ENCODE measurements around the gene DBF4B.

DBF4B gene

DNA sequence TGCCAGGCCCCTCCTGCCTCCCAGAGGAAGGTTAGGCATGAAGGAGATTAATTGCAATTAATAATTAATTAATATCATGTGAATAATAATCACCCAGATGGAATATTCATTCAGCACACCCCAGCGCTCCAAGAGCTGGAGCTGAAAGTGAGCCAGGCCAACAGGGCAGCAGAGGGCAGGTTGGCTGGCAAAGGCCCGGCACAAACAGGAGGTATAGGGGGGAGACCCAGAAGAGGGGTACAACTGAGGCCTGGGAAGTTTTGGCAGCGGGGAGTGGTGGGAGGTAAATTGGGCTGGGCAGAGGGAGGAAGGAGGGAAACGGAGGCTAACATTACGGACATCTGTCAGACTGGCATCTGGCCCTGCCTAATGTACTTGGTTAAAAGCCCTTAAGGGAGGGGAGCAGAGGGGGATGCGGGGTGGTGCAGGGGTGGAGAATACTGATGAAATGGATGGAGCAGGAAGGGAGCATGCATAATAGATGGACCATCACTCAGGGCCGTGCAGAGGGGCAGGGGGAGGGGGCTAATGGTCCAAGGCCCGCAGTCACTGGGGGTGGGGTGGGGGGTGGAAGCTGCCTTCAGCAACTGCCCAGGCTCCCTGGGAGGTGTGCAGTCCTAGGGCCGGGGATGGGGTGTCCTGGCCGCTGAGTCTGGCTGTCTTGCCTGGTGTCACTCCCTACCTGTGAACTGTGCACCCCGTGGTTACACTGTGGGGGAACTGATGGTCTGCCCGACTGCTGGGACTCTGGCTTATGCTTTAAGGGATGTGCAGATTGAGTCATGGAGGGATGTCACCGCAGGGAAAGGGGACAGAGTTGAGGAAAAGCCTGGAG, 52.2 kb downstream of the DBF4B start:
- no peak overlapping the region for H3K4me3 ChIP-seq (ENCODE audit: control insufficient read depth, low read depth, low read length)
- no peak for TF ChIP-seq CTCF (conservative IDR thresholded peaks at IDR 0.05; ENCODE audit: control insufficient read depth, insufficient read depth, low read depth, low read length)
- DNase-seq (ENCODE audit: low read depth), result no peak

DNA sequence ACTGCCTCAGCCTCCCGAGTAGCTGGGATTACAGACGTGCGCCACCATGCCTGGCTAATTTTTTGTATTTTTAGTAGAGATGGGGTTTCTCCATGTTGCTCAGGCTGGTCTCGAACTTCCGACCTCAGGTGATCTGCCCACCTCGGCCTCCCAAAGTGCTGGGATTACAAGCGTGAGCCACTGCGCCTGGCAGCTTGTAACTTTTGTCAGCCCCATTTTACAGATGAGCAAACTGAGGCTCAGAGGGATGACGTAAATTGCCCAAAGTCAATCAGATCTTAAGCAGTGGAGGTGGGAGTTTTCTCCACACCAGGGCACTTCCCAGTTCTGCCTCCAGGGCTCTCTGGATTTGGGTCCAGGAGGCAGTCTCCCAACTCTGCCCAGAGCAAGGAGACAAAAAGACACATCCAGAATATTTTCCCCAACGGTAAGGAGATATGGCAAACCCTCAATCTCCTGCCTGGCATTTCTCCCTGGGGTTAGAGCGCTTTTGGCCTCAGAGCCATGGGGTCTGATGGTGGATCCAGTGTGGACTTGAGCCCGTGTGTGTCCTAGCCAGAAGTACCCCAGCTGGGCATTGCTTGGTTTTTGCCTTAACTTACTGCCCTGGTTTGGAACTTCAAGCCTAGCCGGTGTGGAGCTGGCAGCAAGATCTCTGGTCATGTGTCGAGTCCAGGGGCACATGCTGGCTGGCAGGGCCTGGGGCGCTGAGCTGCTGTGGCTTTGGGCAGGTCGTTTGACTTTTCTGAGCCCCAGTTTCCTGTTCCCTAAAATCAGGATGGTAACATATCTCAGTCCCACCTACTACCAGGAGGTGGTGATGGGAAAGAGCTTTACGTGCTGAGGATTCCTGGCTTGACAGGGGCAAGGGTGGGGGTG, 53.7 kb downstream of the DBF4B start:
- DNase-seq (ENCODE audit: low read depth), result no peak
- no peak for TF ChIP-seq CTCF (conservative IDR thresholded peaks at IDR 0.05; ENCODE audit: control insufficient read depth, insufficient read depth, low read depth, low read length)
- no peak overlapping the region for H3K4me3 ChIP-seq (ENCODE audit: control insufficient read depth, low read depth, low read length)

DNA sequence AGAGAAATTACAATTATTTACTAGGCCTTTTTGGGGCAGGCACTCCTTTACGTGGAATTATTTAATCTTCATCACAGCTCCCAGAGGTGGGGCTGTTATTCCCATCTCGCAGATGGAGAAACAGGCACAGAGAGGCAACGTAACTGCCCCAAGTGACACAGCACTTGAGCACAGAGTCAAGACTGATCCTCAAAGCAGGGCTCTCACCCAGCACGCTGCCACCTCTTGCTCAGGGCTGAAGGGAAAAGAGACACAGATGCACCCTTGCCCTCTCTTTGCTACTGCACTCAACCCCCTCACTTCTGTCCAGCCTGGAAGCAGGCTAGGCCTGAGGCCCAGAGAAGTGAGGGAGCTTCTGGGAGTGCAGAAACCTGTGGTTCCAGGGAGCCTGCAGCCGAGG, 54.7 kb downstream of the DBF4B start:
- no peak overlapping the region for H3K4me3 ChIP-seq (ENCODE audit: control insufficient read depth, low read depth, low read length)
- TF ChIP-seq CTCF (conservative IDR thresholded peaks at IDR 0.05; ENCODE audit: control insufficient read depth, insufficient read depth, low read depth, low read length), result no peak
- DNase-seq (ENCODE audit: low read depth), result no peak

GRCh38 chr17:44765965-44766364, 57.5 kb downstream of the DBF4B start:
- no peak for DNase-seq (ENCODE audit: low read depth)
- no peak overlapping the region for H3K4me3 ChIP-seq (ENCODE audit: control insufficient read depth, low read depth, low read length)
- no peak for TF ChIP-seq CTCF (conservative IDR thresholded peaks at IDR 0.05; ENCODE audit: control insufficient read depth, insufficient read depth, low read depth, low read length)

DNA sequence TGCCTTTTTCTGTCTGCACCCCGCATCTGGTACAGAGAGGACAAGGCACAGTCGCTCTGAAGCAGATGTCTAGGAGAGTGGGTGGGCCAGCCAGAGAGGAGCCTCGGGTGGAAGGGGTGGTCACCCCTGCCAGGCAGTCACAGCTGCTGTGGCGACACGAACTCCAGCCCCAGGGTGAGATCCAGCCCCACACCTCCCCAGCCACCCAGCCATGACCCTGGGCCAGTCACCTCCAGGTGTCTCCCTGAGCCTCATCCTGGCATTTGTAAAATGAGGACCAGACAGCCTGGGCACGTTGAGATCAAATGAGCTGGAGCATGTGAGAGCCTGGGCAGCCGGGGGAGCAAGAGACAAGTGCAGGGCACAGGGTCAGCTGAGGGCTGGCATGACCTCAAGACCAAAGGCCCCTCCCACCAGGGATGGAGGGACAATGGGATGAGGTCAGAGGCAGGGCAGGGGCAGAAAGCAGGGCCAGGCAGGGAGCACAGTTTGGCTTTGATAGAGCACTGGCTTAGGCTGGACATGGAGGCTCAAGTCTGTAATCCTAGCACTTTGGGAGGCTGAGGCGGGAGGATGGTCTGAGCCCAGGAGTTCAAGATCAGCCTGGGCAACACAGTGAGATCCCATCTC, 58.1 kb downstream of the DBF4B start:
- TF ChIP-seq CTCF (conservative IDR thresholded peaks at IDR 0.05; ENCODE audit: control insufficient read depth, insufficient read depth, low read depth, low read length), result no peak
- no peak overlapping the region for H3K4me3 ChIP-seq (ENCODE audit: control insufficient read depth, low read depth, low read length)
- no peak for DNase-seq (ENCODE audit: low read depth)

GRCh38 chr17:44767493-44767892, 59.0 kb downstream of the DBF4B start:
- H3K4me3 ChIP-seq (ENCODE audit: control insufficient read depth, low read depth, low read length), result no peak overlapping the region
- no peak for DNase-seq (ENCODE audit: low read depth)
- no peak for TF ChIP-seq CTCF (conservative IDR thresholded peaks at IDR 0.05; ENCODE audit: control insufficient read depth, insufficient read depth, low read depth, low read length)

All from fibroblast of mammary gland (primary cell).